Loucy (cell line): Measurements from ENCODE around the gene USP17L20.
"Not testable (repeated sequence)": the region's sequence is repeated elsewhere in the genome, so short reads cannot be mapped to it uniquely, and the experiment has no call there.

Experiments used
- H2AFZ ChIP-seq: fragments of 200-600 bp; sonication (generic); 2 replicates; pipeline ENCODE4 v1.6.0; 2016; ENCODE audit warnings: antibody characterized with exemption, mild to moderate bottlenecking, low read length, moderate library complexity
- H3F3A ChIP-seq: fragments of 200-600 bp; 2 replicates; pipeline ENCODE4 v1.6.0; 2016; ENCODE audit warnings: antibody characterized with exemption, low read depth, mild to moderate bottlenecking
- H3K27me3 ChIP-seq: fragments of 200-600 bp; sonication (generic); 2 replicates; pipeline ENCODE4 v1.6.1; 2014; ENCODE audit warnings: low read length, mild to moderate bottlenecking; ENCODE audit not compliant: insufficient read depth, poor library complexity, severe bottlenecking
- H3K36me3 ChIP-seq: fragments of 200-600 bp; sonication (generic); 2 replicates; pipeline ENCODE4 v1.6.1; 2016; ENCODE audit warnings: low read length; ENCODE audit not compliant: insufficient read depth
- H3K4me1 ChIP-seq: fragments of 200-600 bp; sonication (generic); 2 replicates; pipeline ENCODE4 v1.5.1; 2014; ENCODE audit warnings: low read length, mild to moderate bottlenecking; ENCODE audit not compliant: insufficient read depth, poor library complexity, severe bottlenecking
- H3K4me2 ChIP-seq: fragments of 200-600 bp; sonication (generic); 2 replicates; pipeline ENCODE4 v1.6.0; 2014; ENCODE audit warnings: antibody characterized with exemption, low read length, low read depth, mild to moderate bottlenecking; ENCODE audit not compliant: poor library complexity, severe bottlenecking
- H3K4me3 ChIP-seq: fragments of 200-600 bp; sonication (generic); 2 replicates; pipeline ENCODE4 v1.5.1; 2014; ENCODE audit warnings: low read length, mild to moderate bottlenecking, mixed read lengths; ENCODE audit not compliant: poor library complexity, severe bottlenecking
- H3K79me2 ChIP-seq: fragments of 200-600 bp; sonication (generic); 2 replicates; pipeline ENCODE4 v1.6.1; 2014; ENCODE audit warnings: low read length; ENCODE audit not compliant: insufficient read depth
- H3K9ac ChIP-seq: fragments of 200-600 bp; sonication (generic); 2 replicates; pipeline ENCODE4 v1.6.0; 2014; ENCODE audit warnings: mild to moderate bottlenecking, low read depth, low read length, moderate library complexity; ENCODE audit not compliant: poor library complexity, severe bottlenecking
- H3K9me2 ChIP-seq: fragments of 200-600 bp; sonication (generic); replicated peaks from 2 replicates; pipeline ENCODE4 v1.6.1; 2016; ENCODE audit warnings: low read depth, low read length, mixed read lengths
- H3K9me3 ChIP-seq: fragments of 200-600 bp; sonication (generic); 2 replicates; pipeline ENCODE4 v1.6.1; 2014; ENCODE audit warnings: mild to moderate bottlenecking, antibody characterized with exemption, low read length, low read depth; ENCODE audit not compliant: insufficient read depth
- H4K20me1 ChIP-seq: fragments of 200-600 bp; sonication (generic); 2 replicates; pipeline ENCODE4 v1.6.0; 2014; ENCODE audit warnings: antibody characterized with exemption, low read length, mild to moderate bottlenecking; ENCODE audit not compliant: insufficient read depth, poor library complexity, severe bottlenecking

USP17L20 gene

GRCh38 chr4:9271719-9272118, 13.8 kb downstream of the USP17L20 start:
- H3K4me1 ChIP-seq, H3K9me3 ChIP-seq, H3K9ac ChIP-seq, H3F3A ChIP-seq, H3K79me2 ChIP-seq, H2AFZ ChIP-seq, H3K9me2 ChIP-seq, H3K4me2 ChIP-seq, H3K36me3 ChIP-seq, H3K27me3 ChIP-seq, H3K4me3 ChIP-seq, H4K20me1 ChIP-seq: not testable (repeated sequence)
